Neural cell (in vitro differentiated cells): ENCODE data around the gene TOLLIP.
"Not testable (repeated sequence)": the region's sequence is repeated elsewhere in the genome, so short reads cannot be mapped to it uniquely, and the experiment has no call there.

ENCODE experiments used
- CTCF ChIP-seq: fragments of 450-650 bp; IDR thresholded peaks from 2 replicates; pipeline ENCODE4 v1.5.1; 2014; ENCODE audit warnings: antibody characterized with exemption, mild to moderate bottlenecking, moderate library complexity; ENCODE audit not compliant: poor library complexity, severe bottlenecking
- EZH2 ChIP-seq: fragments of 200-600, 300-800 bp; shearing (Covaris generic), sonication (generic); IDR thresholded peaks from 2 replicates; pipeline ENCODE4 v1.6.1; 2014; ENCODE audit warnings: antibody characterized with exemption, low read length, borderline replicate concordance, mild to moderate bottlenecking; ENCODE audit not compliant: insufficient read depth, poor library complexity, severe bottlenecking

DNA sequence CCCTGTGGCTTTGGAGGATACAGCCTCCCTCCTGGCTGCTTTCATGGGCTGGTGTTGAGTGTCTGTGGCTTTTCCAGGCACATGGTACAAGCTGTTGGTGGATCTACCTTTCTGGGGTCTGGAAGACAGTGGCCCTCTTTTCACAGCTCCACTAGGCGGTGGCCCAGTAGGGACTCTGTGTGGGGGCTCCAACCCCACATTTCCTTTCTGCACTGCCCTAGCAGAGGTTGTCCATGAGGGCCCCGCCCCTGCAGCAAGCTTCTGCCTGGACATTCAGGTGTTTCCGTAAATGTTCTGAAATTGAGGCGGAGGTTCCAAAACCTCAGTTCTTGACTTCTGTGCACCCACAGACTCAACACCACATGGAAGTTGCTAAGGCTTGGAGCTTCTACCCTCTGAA is 44.0 kb downstream of the TOLLIP start:
- TF ChIP-seq CTCF, EZH2: not testable (repeated sequence)
